ENCODE data around the gene SND1.

The SND1 gene

GRCh38 chr7:127840226-127840951 lies 188.4 kb downstream of the SND1 start:
- DNase-seq = no peak

DNA sequence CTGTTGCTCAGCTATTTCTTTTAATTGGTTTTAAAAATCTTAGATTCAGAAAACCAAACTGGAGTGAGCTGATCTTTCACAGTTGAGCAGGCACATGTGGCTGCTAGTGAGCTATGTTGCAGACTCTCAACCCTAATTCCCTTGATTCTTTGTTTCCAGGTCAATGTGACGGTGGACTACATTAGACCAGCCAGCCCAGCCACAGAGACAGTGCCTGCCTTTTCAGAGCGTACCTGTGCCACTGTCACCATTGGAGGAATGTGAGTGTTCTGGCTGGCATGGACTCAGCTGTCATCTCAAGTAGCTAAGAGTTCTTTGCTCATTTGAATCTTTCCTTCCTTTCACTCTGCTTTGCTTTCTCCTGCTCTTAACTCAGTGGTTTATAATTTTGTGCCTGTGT lies 192.2 kb downstream of the SND1 start:
- no peak for DNase-seq

DNA sequence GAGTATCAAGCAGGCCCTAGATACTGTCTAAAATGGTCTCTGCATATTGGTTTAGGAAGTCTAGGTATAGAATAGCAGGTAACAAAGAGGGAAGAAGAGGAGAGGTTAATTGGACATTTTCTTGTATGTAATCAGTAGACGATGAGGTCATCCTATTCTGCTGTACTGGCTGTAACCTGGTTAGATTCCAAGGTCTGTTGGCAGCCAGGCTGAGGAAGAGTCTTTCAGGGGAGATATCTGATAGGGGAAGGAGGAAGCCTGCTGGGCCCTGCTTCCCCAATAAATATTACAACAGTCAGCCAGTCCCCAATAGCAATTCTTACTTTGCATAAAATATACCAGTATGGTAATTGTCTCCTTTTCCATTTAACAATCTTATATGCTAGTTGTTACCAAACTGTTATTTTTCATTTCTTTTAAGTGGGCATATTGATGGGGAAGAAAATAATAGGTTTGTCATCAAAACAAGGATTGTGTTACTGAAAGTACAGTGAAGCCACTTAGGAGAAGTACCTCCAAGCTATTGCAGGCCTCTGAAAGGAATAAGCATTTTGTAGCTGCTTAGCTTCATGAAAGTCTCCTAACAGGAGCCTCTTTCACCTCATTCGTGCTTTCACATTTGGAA lies 192.8 kb downstream of the SND1 start:
- no peak for DNase-seq

DNA sequence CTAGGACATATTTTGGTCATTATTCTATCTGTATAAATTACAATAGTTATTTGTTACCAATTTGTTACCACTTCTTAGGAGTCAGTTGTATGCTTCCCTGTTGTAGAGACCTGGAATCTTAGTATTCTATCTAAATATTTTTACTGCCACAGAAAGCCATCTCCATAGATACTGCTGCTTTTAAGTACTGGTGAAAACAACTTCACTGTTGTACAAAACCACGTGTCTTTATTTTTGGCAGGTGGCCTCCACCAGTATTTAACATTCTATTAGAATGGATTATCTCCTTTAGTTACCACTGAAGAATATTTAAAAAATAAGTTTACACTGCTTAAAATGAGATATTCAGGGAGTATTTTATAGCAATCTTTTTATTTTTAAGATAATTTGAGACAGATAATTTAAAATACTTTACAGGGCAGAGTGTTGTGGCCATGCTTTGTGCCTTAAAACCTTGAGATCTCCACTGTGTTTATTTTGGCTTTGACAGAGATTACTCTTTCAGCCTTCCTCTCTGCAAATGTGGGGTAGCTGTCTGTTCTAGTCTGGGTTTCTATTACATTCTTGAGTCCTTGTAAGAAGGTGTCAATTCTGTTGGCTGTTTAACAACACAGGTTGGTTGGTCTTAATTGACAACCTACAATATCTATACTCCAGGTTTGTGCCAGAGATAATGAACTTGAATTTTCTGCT lies 193.7 kb downstream of the SND1 start:
- no peak for DNase-seq

DNA sequence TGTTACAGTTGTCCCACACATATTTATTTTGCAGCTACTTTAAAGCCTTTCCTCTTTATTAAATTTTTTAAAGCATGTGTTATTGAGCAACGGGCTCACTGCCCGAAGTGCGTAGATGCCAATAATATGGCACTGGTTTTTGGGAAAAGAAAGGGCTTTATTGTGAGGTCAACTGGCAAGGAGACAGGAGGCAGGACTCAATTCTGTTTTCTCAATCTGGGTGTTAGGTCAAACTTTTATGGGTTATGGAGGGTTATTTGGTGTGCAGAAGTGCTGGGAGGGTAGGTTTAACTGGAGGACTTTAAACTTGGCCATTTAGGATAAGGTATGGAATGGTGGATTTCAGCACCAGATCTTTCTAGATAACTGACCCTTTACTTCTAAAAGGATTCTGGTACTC lies 195.6 kb downstream of the SND1 start:
- DNase-seq = no peak

DNA sequence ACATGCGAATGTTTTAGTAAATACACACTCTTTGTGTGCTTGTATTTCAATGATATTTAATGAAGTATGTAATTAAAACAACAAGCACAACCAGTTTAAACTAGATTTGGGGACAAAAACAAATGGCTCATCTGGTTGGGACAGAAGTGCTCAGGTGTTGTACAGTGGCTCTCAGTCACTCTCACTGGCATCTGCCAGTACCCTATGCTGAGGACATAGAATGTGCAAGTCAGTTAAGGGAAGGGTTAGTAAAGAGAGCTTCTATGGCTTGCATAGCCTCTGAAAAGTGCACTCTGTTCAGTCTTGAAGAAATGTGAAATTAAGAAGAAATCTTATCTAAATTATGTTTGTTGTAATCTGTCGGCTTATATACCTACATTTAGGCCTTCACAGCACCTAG lies 196.2 kb downstream of the SND1 start:
- DNase-seq = no peak

DNA sequence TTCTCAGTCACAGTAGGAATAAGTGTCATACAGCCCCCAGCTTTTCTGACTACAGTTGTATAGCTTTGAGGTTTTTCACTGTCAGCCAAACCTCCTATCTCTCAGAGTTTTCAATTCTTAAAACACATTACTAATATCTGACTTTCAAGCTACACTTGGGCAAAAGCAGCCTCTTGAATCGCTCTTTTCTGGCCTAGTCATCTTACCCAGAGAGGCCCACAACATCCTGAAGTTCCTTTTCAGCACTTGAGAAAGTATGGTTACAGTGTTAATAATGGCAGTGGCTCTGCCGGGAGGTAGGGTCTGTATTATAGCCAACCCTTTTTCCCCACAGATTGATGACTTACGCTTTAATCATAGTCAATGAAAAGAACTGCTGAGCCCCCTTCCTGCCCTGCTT lies 198.2 kb downstream of the SND1 start:
- DNase-seq = peak; percentile 48 to 52

GRCh38 chr7:127854383-127854782 lies 202.4 kb downstream of the SND1 start:
- DNase-seq = no peak

GRCh38 chr7:127857464-127857841 lies 205.5 kb downstream of the SND1 start:
- DNase-seq = no peak

- DNase-seq = no peak
Observed at GRCh38 chr7:127858091-127858914, 206.3 kb downstream of the SND1 start.

GRCh38 chr7:127858915-127859189 lies 206.9 kb downstream of the SND1 start:
- DNase-seq = no peak

DNA sequence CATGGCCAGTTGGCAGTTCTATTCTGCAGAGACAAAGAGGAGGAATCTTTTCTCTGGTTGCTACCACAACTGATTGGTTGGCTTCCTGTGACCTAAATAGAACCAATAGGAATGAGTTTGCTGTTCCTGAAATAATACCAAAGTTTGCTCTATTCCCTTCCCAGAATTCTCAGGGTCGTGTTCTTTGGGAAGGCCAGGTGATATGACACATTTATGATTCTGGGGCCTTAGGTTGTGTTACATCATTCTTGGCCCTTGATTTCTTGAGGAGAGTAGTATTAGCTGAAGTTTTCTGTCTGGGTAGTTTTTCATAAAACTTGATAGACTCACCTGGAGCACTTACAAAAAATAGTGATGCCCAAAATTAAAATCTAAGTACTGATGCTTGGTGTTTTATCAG lies 207.3 kb downstream of the SND1 start:
- no peak for DNase-seq

DNA sequence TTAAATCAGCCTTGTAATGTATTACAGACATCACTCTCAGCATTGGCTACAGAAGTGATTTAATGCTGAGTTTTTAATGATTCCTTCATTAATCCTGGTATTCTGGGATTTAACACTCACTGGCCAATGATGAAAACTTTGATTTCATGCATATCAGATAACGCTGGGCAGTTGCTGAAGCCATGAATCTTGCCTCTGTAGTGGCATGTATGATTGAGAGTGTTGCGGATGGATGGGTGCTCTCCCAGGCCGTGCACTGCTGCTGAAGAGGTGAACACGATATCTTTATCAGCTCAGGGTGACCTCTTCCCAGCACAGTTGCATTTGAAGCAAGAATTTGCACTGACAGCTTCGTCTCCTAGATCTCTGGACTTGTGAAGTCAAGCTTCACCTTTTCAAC lies 210.5 kb downstream of the SND1 start:
- no peak for DNase-seq

GRCh38 chr7:127863082-127863481 lies 211.1 kb downstream of the SND1 start:
- DNase-seq = no peak

DNA sequence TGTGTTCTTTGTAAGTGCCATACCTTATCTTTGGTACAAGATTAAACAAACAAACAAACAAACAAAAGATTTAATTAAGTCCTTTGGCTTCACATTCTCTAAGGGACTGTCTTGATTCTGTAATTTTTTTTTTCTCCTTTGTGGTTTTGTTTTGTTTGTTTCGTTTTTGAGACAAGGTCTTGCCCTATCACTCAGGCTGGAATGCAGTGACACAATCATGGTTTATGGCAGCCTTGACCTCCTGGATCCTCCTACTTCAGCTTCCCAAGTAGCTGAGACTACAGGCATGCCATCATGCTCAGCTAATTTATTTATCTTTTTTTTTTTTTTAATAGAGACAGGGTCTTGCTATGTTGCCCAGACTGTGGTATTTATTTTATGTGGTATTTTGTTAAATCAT lies 213.5 kb downstream of the SND1 start:
- no peak for DNase-seq

DNA sequence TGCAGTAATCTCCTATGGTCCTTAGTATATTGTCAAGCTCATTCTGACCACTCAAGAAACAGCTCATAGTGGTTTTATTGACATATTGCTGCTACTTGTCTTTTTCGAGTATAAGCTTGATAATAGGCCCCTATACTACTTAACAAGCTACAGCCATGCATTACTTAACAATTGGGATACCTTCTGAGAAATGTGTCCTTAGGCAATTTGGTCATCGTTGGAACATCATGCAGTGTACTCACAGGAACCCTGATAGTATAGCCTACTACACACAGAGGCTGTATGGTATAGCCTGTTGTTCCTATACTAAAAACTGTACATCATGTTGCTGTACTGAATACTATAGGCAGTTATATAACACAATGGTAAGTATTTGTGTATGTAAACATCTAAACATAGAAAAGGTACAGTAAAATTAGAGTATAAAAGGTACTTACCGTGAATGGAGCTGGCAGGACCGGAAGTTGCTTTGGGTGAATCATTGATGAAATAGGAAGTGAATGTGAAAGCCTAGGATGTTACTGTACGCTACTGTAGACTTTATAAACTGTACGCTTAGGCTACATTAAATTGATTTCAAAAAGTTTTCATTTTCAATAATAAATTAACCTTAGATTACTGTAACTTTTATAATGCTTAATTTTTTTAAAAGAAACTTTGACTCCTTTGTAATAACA lies 218.4 kb downstream of the SND1 start:
- DNase-seq = no peak

- DNase-seq = no peak
Observed at GRCh38 chr7:127871226-127871625, 219.2 kb downstream of the SND1 start.

DNA sequence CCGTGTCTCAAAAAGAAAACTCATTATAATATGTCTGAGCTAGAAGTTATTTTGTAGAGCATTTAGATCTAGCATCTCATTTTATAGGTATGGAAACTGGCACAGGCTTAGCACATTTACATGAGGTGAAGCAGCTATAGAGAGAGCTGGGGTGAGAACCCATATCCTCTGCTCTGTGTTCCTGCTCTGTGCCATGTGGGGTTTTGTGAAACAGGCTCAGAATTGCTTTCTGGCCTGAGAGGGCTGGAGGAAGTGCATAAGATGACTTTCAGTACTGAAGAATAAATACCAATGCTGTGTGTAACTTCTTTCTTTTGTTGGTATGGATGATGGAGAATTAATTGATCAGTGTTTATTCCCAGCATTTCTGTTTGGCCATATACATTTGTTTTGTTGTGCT lies 220.1 kb downstream of the SND1 start:
- no peak for DNase-seq

GRCh38 chr7:127873151-127873550 lies 221.2 kb downstream of the SND1 start:
- no peak for DNase-seq

DNA sequence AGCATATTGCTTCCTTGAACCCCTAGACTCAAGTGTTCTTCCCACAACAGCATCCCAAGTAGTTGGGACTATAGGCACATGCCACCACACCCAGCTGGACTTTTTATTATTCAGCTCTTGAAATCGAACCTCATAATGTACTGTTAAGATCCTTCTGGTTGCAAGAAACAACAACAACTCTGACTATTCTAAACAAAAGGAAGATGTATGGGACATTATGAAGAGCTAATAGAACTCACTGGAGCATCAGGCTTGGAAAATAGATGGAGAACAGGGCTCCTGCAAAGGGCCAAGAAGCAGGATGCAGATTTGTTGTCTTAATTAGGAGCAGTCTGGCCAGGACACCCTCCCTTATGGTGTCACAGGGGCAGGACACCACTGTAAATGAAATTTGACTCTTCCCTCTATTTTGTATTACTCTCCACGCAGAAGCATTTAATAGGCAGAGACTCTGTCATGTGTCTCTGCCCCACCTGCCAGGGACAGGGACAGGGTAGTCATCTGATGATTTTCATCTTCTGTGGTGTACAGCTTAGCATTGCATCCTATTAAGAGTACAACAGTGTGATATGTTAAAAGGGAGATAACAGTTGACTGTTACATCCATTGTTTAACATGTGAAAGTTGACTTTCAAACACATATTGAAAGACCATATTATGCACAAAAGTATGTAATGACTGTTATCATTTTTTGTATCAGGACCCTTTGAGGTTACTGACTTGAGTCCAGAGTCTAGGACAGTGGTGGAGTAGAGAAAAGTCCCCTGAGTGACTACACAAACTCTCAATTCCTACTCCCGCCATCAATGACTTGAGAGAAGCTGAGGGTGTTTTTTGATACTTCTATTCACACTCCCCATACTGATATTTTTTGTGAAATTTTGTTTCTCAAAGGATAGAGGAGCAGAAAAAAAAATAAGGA lies 222.0 kb downstream of the SND1 start:
- peak in 1 of 2 experiments; percentile 34 for DNase-seq

GRCh38 chr7:127874951-127875608 lies 223.1 kb downstream of the SND1 start:
- no peak for DNase-seq
